Measurements from ENCODE around the gene CDH4.

The CDH4 gene

DNA sequence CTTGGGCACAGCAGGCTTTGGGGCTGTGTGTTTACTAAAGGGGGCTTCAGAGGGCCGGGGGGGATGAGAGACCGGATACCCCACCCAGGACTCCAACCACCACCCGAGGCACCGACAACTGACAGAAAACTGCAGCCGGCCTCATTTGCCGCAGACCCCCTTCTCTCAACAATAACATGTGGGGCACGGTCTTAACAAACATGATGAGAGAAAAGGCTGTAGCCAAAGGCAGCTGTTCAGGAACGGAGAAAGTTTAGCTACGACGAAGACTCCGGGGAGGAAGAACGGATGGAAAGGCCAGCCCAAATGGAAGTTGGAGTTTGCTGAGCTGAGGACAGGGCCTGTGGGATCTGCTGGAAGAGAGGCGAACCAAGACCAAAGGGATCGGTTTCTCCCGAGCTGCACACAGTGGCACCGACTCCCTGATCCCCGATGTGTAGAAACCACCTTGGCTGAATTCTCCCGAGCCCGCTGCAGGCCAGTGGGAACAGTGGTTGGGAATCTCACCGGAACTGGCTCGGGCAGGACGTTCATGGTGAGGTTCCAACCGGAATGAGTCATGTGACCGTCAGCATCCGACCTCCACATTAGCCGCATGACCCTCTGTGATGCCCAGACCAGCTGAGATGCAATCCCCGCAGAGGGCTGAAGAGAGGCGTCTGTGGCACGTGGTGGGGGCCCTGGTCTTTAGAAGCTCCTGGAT lies 454.3 kb downstream of the CDH4 start:
- TF ChIP-seq CTCF (IDR thresholded peaks at IDR 0.05; ENCODE audit: low read depth, low read length) = no peak
- H3K4me3 ChIP-seq (replicated peaks in 1 of 2; ENCODE audit: low read depth in 2 of 2, low read length in 2 of 2) = no peak overlapping the region
- DNase-seq (ENCODE audit: low read depth in 2 of 2) = no peak

DNA sequence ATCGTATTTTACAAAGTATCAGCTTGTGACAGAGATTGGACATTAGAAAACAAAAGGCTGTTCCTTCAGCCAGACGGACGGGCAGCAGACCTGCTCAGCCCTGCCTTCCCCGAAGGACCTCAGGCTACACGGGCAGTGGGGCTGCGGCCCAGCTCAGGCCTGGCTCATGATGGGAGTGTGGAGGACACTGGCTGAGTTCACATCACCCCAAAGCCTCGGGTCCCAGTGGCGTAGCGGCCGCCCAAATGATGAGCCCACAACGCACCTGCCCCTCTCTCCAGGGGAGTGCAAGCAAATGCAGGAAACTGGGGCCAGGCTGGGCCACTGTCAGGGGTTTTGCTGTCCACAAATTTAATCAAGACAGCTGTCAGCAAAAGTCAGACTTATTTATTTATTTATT lies 456.8 kb downstream of the CDH4 start:
- TF ChIP-seq CTCF (IDR thresholded peaks at IDR 0.05; ENCODE audit: low read depth, low read length) = no peak
- no peak overlapping the region for H3K4me3 ChIP-seq (replicated peaks in 1 of 2; ENCODE audit: low read depth in 2 of 2, low read length in 2 of 2)
- DNase-seq (ENCODE audit: low read depth in 2 of 2) = no peak

DNA sequence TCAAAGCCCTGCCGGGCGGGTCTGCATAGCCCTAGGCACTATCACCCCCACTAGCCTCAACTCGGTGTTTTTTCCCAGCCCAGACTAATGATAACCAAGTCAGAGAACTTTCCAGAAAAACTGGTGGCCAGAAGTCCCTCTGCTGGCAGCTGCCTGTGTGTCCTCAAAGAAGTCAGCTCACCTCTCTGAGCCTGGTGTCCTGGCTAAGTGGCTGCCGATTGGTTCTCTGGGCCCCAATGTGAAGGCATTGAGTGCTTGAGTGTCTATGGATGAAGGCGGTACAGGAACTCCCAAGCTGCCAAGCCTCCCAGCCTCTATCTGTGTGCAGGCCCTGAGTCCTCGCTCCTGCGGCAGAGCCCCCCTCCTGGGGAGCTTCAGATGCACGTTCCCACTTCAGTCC lies 458.0 kb downstream of the CDH4 start:
- no peak for DNase-seq (ENCODE audit: low read depth in 2 of 2)
- TF ChIP-seq CTCF (IDR thresholded peaks at IDR 0.05; ENCODE audit: low read depth, low read length) = no peak
- H3K4me3 ChIP-seq (replicated peaks in 1 of 2; ENCODE audit: low read depth in 2 of 2, low read length in 2 of 2) = no peak overlapping the region

DNA sequence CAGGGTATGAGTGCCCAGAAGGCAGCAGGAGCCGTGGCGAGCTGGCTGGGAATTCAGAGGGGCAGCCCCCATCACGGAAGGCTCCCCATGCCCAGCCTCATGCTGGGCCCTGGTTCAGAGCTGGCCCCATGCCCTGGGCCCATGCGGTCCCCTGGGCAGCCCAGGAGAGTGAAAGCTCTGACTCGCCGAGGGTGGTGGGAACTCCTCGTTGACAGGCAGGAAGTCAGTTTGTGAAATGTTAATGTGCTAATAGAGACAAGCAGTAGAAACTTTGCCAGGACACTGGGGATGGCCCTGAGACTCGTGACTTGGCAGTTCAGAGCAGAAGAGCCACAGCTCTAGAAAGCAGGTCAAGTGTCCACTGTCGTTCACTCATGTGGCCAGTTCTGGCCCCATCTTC lies 460.6 kb downstream of the CDH4 start:
- TF ChIP-seq CTCF (IDR thresholded peaks at IDR 0.05; ENCODE audit: low read depth, low read length) = no peak
- no peak overlapping the region for H3K4me3 ChIP-seq (replicated peaks in 1 of 2; ENCODE audit: low read depth in 2 of 2, low read length in 2 of 2)
- DNase-seq (ENCODE audit: low read depth in 2 of 2) = no peak

- no peak for DNase-seq (ENCODE audit: low read depth in 2 of 2)
- TF ChIP-seq CTCF (IDR thresholded peaks at IDR 0.05; ENCODE audit: low read depth, low read length) = no peak
- H3K4me3 ChIP-seq (replicated peaks in 1 of 2; ENCODE audit: low read depth in 2 of 2, low read length in 2 of 2) = no peak overlapping the region
These were observed 466.4 kb downstream of the CDH4 start for GRCh38 chr20:61718361-61719005.

DNA sequence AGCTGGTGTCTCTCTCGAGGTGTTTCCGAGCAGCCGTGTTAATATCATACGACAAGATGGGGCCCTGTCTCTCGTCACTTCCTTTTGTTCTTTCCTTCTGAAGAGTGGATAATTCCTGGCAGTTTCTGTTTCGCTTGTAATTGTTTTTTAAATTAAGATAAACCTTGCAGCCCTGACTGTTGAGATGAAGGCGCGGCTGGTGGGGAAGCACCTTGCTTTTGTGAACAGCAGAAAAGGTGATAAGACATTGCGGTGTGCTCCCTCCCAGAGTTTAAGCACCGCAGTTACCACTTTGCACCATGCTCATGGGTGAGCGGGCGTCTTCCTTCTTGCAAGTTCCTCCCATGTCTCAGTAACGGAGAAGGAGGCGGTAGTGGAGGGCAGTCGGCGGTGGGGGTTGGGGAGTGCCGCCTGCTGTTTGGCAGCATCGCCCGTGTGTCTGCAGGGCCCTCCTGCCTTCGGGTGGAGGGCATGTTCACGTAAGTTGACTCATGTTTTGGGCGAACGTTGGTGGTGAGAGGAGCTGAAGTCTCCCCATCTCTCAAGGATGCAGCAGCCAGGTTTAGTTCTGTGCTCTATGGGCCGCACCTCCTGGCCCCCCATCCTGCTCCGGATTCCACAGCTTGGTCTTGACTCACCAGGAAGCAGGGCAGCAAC lies 467.8 kb downstream of the CDH4 start:
- H3K4me3 ChIP-seq (replicated peaks in 1 of 2; ENCODE audit: low read depth in 2 of 2, low read length in 2 of 2) = no peak overlapping the region
- TF ChIP-seq CTCF (IDR thresholded peaks at IDR 0.05; ENCODE audit: low read depth, low read length) = no peak
- DNase-seq (ENCODE audit: low read depth in 2 of 2) = no peak
